HG02938 (cell line): Measurements from ENCODE around the gene IL34.
"Not testable (repeated sequence)": the region's sequence is repeated elsewhere in the genome, so short reads cannot be mapped to it uniquely, and the experiment has no call there.

ENCODE experiments used
- ATAC-seq: cut with Tn5 transposase; IDR thresholded peaks from one replicate; pipeline ENCODE4 v1.9.1; 2021; ENCODE audit warnings: mild to moderate bottlenecking, moderate library complexity; ENCODE audit not compliant: unreplicated experiment

IL34 gene

DNA sequence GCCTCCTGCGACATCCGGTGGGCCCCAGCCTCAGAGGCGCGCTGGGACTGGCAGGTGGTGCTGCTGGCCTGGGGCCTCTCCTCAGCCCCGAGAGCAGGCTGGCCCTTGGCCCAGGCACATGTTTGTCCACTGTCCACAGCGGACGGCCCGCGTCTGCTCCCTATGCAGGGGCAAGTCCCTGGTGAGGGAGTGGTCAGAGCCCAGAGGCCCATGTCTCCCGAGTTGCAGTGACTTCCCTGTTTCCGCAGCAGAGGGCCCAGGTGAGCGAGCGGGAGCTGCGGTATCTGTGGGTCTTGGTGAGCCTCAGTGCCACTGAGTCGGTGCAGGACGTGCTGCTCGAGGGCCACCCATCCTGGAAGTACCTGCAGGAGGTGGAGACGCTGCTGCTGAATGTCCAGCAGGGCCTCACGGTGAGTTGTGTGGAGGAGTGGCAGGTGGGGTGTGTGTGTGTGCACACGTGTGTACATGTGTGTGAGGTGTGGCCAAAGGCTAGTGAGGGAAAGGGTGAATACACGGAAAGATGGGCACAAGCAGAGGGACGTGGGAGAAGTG, 10.4 kb downstream of the IL34 start:
- ATAC-seq: no peak

DNA sequence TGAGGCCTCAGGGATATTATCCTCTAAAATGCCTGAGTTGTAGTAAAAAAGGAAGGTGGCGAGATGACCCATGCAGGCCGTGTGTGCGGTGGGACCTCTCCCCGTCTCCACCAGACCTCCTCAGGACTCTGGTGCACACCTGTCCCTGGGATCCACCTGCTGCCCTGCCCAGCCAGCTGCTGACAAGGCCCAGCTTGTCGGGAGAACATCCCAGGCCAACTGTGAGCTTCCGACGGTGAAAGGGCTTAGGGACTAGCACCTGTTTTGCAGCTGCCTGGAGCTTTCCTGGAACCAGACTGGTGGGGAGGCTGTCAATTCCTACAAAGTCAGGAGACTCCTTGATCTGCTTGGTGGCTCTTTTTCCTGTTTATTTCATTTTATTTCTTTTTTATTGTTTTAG, 11.6 kb downstream of the IL34 start:
- ATAC-seq: no peak

DNA sequence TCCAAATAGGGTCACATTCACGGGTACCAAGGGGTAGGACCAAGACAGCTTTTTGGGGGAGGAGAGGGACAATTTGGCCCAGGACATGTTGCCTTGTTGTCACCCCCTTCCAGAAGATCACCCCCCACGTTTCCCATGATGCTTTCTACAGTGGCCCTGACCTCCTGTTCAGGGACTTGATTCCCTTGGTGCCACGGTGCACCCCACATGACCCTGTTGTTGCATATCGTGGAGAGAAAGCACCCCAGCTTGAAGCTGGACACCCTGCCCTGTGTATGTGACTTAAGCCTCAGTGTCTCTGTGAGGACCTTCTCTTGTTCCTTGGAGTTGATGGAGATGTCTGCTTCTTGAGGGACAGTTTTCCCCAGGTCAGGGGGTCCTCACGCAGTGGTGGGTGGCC, 12.6 kb downstream of the IL34 start:
- no peak for ATAC-seq

DNA sequence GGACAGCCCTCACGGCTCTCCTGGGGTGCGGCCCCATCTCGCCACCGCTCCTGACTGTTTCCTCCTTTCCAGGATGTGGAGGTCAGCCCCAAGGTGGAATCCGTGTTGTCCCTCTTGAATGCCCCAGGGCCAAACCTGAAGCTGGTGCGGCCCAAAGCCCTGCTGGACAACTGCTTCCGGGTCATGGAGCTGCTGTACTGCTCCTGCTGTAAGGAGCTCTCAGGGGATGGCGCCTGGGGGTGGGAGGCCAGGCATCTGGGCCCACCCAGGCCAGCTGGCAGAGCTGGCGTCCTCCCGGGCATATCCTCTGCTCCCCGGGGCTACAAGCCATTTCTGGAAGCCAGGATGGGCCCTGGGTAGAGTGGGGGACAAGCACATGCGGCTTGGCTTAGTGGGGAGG, 13.2 kb downstream of the IL34 start:
- no peak for ATAC-seq

DNA sequence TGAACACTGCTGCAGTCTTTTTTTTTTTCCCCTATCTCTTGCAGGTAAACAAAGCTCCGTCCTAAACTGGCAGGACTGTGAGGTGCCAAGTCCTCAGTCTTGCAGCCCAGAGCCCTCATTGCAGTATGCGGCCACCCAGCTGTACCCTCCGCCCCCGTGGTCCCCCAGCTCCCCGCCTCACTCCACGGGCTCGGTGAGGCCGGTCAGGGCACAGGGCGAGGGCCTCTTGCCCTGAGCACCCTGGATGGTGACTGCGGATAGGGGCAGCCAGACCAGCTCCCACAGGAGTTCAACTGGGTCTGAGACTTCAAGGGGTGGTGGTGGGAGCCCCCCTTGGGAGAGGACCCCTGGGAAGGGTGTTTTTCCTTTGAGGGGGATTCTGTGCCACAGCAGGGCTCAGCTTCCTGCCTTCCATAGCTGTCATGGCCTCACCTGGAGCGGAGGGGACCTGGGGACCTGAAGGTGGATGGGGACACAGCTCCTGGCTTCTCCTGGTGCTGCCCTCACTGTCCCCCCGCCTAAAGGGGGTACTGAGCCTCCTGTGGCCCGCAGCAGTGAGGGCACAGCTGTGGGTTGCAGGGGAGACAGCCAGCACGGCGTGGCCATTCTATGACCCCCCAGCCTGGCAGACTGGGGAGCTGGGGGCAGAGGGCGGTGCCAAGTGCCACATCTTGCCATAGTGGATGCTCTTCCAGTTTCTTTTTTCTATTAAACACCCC, 13.8 kb downstream of the IL34 start:
- ATAC-seq: no peak

DNA sequence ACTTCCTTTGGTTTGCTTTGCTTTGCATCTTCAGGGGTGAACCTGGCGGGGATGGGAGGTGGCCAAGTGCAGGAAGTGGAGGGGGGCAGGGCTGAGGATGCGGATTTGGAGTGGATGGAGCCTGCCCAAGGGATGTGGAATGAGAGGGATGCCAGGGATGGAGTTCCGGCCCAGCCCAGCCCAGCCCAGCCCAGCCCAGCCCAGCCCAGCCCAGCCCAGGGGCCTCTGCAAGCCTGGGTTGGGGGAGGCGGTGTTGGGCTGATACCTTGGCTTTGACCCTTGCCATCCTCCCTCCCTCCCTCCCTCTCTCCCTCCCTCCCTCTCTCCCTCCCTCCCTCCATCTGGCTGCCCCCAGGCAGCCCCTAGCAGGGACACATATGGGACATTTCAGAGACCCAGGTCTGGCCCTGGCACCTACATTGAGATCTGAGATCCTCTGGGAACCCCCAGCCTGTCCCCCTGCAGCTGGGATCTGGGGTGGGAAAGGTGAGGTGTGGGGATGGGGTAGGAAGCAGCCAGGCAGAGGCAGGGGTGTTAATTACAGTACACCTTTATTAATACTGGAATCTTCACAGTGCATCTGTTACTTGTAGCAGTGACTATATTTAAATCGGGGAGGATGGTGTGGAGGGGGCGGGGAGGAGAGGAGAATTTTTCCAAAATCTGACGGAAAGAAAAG, 14.5 kb downstream of the IL34 start:
- no peak for ATAC-seq

DNA sequence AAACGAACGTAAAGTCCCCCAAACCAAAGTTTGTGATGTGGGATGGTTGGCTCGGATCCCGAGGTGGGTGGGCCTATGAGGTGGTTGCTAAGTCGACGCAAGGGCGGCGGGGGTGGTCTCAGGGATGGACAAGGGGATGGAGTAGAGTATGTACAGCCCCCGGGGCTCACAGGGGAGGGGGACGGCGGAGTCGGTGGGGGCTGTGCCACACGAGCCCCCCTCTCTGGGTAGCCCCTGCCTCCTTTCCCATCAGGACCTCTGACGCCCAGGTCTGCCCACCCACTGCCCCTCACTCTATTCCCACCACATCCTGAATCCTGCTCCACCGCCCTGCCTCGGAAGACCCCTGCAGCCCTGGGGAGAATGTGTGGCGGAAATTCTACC, 15.2 kb downstream of the IL34 start:
- no peak for ATAC-seq

DNA sequence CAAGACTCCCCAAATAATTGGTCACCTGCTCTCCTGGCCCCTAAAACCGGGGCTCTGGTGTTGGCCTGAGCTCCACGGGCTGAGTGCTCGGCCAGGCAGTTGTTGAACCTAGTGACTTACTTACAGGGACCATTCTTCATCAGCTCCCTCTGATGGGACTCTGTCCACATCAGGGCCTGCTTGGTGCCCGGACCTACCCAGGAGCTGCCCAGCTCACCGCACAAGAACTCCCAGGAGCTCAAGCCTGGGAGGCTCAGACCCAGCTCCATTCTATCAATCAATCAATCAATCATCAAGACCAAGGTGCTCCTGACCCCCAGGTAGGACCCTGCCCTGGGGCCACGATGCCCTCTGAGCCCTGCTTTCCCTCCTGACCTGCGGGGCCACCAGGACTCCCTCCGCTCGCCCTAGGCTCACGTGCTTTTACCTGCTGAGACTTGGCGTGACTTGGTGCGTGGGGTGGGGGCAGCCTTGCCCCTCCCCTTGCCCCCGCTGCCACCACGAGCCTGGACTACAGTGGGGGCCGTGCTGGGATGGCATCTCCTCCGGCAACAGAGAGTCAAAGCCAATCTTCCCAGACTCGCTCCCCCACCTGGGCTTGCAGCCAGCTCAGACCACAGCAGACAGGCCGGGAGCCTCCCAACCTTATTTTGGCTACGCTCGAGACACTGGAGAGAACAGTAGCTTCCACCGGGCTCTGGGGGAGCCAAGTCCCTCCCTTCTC, 15.7 kb downstream of the IL34 start:
- ATAC-seq: no peak

DNA sequence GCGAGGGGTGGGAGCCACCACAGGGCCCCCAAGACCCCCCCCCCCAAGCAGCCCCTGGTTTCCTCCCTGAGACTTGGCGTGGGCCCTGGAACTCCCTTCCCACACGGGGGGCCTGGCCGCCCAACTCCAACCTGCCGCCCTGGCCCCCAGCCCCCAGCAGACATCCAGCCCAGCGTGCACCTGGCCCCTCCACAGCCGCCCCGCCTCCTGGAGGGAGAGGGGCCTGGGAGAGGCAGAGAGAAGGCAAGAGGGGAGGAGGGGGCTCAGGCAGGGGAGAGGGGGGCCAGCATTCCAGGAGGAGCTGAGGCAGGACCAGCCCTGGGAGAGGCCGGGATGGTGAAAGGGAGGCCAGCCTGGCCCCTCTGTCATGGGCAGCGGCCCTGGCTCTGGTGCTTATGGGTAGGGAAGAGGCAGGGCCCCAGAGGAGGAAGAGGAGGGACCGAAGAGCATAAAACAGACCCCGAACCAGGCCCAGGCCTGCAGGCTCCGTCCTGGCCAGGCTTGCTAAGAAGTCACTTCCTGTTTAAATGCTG, 16.7 kb downstream of the IL34 start:
- ATAC-seq: no peak

DNA sequence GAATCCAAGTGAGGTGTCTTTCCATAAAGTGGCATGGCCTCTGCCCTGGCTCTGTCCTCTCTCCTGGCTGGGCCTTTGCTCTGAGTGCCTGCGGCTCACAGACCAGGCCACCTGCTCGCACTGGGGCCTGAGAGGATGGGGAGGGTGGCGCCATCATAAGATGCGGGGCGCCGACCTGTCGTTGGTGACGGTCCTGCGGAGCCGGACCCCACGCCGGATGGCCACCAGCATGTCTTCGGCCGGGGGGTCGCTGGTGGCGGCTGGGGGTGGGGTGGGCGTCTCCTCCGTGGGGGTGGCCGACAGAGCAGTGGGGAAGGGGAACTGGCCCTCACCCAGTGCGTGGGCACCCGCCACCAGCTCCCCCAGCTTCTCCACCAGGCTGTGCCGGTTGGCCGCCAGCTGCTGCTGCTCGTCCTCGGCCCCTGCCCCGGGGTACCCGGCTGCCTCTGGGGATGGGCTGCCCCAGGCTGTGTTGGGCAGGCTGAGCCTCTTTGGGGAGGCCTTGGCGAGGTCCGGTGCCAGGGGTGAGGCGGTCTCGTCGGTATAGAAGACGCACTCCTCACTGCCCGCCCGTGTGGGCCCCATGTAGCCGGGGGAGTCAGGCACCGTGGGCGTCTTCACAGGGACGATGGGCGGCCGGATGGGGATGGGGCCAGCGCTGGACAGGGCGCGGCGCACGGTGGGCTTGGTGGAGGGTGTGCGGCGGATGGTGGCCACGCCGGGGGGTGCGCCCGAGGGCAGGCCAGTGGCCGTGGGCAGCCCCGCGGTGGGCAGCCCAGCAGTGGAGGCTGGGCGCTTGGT, 17.4 kb downstream of the IL34 start:
- no peak for ATAC-seq

DNA sequence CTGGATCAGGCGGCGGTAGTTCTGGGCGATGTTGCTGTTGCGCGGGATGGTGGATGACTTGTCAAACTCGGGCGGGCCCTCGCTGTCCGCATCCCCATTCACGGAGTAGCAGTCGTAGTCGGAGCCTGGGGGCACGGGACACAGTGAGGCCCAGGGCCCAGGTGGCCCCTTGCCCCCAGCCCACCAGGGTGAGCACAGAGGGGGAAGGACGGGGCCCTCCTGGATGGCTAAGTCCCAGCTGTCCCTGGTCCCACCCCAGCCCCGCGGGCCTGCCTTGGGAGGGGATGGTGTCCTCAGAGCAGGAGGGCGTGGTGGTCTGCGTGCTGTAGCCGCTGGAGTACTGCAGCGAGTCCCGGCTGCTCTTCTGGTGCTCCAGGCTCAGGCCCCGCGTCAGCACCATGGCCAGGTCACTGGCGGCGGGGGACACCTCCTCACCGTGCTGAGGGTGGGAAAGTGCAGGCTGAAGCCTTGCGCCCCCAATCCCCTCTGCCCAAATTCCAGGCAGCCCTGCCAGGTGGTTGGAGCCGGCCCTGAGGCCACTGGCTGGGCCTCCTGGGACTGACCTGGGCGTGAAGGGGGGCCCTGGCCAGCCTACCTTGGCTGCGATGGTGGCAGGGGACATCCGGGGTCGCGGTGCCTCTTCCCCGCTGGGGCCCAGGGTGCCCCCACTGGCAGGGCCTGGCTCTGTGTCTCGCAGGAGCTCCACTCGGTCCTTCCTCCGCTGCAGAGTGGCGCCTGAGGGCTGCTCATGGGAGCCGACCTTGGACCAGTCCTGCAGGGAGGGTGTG, 18.2 kb downstream of the IL34 start:
- ATAC-seq: no peak

DNA sequence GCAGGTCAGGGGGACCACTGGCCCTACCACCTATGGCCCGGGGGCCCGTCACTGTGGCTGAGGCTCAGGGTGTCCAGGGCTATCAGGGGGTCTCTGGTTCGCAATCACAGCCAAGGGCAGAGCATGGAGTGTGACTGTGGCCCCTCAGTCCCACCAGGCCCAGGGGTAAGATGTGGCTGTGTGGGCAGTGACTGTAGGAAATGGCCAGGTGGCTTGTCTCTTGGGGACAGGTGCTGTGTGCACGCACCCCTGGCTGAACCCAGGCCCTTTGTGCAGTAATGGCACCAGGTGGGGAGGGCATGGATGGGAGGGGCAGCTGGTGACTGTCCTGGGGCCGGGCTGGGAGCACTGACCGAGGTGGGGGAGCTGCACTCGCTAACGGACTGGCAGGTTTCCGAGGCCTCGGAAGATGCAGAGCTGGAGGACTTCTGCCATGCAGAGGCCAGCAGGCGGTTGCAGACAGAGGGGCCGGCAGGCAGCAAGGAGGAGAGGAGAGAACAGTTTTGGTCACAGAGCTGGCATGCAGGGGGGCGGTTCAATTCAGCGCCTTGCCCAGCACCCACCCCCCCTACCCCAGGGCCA, 18.8 kb downstream of the IL34 start:
- no peak for ATAC-seq

DNA sequence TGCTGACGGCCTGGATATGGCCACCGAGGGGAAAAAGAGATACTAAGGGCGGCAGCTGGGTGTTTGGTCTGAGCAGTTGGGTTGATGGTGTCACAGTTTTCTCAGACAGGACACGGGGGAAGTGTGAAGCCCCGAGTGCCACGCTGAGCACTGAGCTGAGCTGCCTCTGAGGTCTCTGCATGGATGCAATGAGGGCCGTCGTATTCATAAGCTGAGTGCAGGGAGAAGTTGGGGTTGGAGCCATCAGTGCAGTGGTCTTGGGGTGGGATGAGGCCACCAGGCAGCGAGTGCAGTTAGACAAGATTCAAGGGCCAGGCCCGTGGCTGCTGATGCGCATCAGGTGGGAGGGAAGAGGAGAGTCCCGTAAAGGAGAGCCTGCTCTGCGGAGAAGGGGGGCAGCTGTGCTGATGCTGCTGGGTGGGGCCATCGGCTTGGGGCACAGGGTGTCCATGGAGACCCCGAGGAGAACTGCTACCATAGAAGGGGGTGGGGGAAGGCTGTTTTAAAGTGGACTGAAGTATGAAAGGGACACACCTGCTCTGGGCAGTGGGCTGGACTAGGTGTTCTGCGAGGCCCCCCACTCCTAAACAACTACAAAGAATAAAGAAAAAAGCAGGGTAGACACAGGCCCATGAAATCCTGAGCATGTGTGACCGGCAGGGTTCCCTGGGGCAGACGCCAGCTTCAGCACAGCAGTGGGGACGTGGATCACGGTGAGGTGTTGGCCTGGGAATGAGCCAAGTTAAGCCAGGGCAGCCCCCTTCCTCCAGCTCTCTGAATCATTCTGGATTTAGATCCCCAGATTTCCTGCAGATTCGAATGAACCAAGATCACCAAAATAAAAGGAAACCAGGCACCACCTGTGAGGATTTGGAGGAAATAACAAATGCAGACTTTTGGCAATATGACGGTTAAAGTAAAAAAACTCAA, 19.7 kb downstream of the IL34 start:
- no peak for ATAC-seq

DNA sequence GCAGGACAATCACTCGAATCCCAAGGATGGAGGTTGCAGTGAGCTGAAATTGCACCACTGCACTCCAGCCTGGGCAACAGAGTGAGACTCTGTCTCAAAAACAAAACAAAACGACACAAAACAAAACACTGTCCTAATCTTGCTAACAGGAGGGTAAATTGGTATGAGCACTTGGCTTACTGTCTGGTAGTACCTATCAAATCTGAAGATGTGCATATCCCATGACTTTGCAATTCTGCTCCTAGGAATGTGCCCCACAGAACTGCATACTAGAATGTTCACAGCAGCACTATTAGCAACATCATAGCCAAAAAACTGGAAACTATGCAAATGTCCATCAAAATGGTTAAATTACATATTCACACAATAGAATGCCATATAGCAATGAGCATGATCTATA, 23.8 kb downstream of the IL34 start:
- no peak for ATAC-seq

DNA sequence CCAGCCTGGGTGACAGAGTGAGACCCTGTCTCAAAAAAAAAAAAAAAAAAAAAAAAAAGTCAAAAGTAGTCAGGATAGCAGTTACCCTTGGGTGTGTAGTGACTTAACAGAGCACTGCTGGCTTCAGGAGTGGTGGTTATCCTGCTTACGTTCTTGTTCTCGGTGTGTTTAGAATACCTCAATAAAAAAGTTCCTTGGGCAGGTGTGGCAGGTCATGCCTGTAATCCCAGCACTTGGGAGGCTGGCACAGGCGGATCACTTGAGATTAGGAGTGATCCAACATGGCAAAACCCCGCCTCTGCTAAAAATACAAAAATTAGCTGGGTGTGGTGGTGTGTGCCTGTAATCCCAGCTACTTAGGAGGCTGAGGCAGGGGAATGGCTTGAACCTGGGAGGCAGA, 24.6 kb downstream of the IL34 start:
- not testable (repeated sequence) for ATAC-seq

DNA sequence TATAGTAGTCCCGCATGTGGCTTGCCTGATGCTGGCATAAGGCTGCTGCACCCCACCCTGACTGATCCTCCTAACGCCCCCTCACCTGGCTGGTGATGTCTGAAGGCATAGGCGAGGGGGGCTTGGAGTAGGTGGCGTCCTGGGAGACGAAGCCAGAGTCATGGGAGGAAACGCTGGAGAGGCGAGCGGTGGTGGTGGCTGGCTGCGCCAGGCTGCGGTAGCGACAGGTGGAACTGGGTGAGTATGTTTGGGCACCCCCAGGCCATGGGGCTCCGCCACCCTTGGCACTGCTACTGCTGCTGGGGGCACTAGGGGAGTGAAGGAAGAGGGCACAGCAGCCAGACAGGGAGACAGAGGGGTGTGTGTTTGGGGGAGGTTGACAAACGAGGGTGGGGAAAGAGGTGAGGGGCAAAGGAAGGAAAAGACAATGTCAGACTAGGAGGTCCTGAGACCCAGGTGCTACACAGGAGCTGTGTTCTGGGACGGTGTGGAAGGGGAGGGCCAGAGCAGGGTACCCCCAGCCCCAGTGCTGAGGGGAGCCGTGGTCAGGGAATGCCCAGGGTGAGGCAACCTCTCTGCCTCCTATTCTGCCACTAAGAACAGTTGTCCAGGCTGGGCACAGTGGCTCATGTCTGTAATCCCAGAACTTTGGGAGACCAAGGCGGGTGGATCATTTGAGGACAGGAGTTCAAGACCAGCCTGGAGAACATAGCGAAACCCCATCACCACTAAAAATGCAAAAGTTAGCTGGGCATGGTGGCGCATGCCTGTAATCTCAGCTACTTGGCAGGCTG, 28.1 kb downstream of the IL34 start:
- ATAC-seq: no peak

DNA sequence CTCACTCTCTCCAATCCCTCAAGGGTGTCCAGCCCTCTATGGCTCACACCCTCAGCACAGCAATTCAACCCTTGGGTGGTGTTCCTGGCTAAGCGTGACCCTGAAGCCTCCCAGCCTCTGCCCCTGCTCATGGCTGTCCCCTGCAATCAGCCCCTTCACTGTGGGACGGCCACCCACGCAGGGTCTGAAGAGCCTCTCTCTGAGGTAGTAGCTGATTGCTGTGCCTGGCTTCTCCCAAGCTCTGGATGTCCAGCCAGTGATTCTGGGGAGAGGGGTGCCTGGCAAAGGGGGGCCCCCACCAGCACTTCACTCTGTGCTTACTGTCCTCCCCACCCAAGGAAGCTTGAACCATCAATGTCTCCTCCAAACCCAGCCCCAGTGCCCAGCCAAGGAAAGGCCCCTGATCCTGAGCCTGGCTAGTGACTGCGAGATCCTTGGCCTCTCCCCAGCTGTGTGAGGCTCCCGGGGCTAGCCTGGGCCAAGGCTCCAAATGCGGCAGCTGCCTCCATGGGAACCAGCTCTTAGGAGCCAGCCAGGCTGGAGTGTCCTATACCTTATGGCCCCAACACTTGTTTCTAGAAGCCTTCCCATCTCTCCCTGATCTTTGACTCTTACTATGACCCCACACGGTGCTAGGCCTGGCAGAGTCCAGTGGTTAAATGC, 29.6 kb downstream of the IL34 start:
- no peak for ATAC-seq
